Measurements from ENCODE around the gene TAOK1. TPM values are rescaled to one million over a fixed set of nuclear protein-coding genes. Genes with fewer than 3 reads are reported as not detected.
A peak's percentile ranks its signal among the peaks of the same experiment; 100 is the strongest.

Gene TAOK1
- total RNA-seq, 2 donors from 2014 or later, result 40.0 to 42.0 TPM

DNA sequence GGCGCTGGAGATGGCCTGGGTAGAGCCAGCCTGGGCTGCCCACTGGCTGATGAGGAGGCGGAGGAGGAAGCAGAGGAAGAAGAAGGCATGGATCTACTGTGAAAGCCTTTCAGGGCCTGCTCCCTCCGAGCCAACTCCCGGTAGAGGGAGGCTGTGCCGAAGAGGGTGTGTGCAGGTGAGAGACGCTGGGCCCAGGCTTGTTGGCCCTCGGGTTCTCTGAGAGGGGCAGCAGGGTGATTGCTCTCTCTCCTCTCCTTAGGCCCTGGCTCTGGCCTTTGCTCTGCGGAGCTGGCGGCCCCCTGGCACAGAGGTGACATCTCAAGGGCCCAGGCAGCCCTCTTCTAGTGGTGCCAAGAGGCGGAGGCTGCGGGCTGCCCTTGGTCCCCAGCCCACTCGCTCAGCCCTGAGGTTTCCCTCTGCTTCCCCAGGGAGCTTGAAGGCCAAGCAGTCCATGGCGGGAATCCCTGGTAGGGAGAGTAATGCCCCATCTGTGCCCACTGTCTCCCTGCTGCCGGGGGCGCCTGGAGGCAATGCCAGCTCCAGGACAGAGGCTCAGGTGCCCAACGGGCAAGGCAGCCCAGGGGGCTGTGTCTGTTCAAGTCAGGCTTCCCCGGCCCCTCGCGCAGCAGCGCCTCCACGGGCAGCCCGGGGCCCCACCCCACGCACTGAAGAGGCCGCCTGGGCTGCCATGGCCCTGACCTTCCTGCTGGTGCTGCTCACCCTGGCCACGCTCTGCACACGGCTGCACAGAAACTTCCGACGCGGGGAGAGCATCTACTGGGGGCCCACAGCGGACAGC is 181.9 kb downstream of the TAOK1 start:
- Mint-ChIP-seq H3K9me3 (no peaks in the 10 kb centered on the region), H3K27me3 (no peaks in the 10 kb centered on the region), H3K4me1 (peaks cover 9% of the 10 kb centered on the region), H3K4me3 (no peak overlapping the region), H3K36me3 (ENCODE audit: low read depth) (peaks cover 28% of the 10 kb centered on the region), H3K27ac (no peak overlapping the region)
- no peak for ATAC-seq (replicated peaks)

DNA sequence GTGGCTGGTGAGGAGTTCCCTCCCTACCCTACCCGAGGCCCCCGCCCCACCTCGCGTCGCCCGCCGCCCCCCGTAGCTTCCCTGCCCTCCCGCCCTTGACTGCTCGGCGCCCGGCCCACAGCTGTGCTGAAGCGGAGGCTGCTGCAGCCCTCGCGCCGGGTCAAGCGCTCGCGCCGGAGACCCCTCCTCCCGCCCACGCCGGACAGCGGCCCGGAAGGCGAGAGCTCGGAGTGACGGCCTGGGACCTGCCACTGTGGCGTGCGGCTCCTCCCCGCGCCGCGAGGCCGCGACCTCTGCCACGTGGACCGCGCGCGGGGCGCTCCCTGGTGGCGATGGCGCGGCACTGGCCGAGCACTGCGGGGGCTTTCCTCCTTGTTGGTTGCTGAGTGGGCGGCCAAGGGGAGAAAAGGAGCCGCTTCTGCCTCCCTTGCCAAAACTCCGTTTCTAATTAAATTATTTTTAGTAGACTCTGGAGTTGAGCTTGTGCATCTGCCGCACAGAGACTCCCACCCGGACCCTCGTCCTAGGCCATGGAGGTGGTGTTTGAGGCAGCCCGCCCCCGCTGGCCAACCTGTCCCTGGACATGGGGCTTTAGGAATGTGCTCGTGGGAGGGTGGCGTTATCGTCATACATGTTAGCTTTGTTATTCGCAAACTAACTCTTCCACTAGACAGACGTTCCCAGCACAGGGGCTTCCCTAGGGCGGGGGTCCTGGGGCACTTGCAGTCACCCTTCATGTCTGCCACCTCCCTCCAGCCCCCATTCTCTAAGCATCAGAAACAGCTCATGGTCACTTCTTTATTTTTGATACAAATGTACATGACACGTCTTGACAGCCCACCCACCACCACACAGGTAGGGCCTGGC is 182.8 kb downstream of the TAOK1 start:
- Mint-ChIP-seq H3K27me3 (no peaks in the 10 kb centered on the region), H3K4me3 (no peak overlapping the region), H3K36me3 (ENCODE audit: low read depth) (peaks cover 33% of the 10 kb centered on the region), H3K4me1 (peaks cover 9% of the 10 kb centered on the region), H3K9me3 (no peaks in the 10 kb centered on the region), H3K27ac (no peak overlapping the region)
- ATAC-seq (replicated peaks), result peak; percentile 13

DNA sequence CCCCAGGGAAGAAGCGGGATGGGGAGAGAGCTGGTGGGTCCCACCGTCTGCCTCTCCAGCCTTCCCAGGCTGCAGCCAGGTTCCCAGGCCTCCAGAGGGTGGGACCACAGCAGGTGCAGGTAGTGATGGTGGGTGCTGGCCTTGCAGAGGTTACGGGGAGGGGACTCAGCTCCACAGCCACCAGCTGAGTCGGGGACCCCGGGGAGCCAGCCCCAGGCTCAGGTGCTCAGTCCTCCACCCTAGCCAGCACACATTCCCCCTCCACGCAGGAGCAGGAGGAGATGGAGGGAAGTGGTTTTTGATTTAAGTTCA is 183.4 kb downstream of the TAOK1 start:
- Mint-ChIP-seq H3K36me3 (ENCODE audit: low read depth) (peaks cover 39% of the 10 kb centered on the region), H3K27ac (no peak overlapping the region), H3K9me3 (no peaks in the 10 kb centered on the region), H3K4me1 (peaks cover 9% of the 10 kb centered on the region), H3K4me3 (no peak overlapping the region), H3K27me3 (no peaks in the 10 kb centered on the region)
- no peak for ATAC-seq (replicated peaks)

DNA sequence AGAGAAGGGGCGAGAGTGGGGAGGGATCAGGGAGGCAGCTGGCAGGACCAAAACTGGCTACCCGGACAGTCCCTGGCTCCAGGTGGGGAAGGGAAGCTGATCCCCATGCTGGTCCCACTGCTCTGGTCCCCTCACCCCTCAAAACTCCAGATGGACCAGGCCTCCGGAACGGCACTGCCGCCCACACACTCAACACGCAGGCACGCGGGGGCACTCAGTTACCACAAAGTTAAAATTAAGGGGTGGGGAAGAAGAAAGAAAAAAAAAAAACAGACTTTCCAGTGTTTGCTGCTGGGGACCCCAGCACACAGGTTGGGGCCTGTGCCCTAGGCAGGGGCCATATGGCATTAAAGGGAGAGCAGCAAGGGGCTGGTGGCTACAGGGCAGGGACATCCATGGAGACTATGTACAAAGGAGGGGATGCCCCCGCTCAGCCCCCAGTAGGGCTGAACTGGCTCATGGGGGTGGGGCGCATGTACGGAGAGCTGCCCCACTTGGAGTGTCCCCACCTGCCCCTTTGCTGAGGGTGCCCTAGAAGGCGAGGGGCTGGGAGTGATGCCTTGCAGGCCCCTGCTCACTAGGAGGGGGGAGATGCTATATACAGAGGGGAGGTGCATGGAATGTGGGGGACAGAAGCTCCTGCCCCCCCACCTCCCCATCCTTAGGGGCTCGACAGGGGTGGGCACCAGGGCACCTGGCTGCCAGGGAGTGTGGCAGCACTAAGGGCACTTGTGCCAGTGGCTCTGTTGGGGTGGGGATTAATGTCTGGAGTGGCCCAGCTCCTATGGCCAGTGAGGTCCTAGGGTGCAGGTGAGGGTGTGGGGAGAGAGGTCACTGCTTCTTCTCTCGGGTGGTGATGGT is 183.9 kb downstream of the TAOK1 start:
- ATAC-seq (replicated peaks), result no peak
- H3K27ac Mint-ChIP-seq, result peak overlapping the region; percentile 12
- no peak overlapping the region for H3K4me3 Mint-ChIP-seq

DNA sequence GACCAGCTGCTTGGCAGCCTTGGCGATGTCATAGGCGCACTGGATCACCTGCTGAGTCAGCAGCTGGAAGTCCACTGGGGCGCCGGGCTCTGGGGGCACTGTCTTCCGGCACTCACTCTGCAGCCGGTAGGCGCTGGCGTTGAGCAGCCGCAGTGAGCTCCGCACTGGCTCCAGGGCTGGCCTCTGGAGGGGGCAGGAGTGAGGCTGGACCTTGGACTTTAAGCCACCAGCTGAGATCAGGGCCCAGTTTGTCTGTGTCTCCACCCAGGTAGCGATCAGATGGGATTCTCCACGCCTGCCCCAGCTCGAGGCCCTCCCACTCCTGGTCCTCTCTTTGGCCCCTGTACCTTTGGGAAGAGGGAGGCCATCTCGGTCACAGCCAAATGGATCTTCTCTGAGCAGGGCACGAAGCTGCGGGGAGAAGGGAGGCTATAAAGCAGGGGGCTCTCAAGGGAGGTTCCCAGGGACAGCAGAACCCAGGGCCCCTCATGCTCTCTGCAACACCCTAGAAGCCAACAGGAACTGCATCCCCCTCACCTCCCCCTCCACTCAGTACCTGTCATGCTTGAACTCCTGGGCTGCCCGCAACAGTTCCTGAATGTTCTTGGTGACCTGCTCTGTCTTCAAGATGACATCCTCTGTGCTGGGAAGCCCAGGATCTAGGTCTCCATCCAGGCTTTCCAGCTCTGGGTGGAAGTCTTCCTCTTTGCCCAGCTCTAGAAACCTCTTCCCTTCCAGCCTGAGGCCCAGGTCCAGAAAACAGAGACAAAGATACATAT is 184.8 kb downstream of the TAOK1 start:
- peaks cover 51% of the 10 kb centered on the region for H3K36me3 Mint-ChIP-seq (ENCODE audit: low read depth)
- H3K4me3 Mint-ChIP-seq, result no peak overlapping the region
- no peaks in the 10 kb centered on the region for H3K9me3 Mint-ChIP-seq
- ATAC-seq (replicated peaks), result no peak
- peak overlapping the region; percentile 12 for H3K27ac Mint-ChIP-seq
- no peaks in the 10 kb centered on the region for H3K27me3 Mint-ChIP-seq
- peaks cover 11% of the 10 kb centered on the region for H3K4me1 Mint-ChIP-seq

More for the DNA sequence above, 183.9 kb downstream of the TAOK1 start:
- Mint-ChIP-seq H3K27me3 (no peaks in the 10 kb centered on the region), H3K4me1 (peaks cover 9% of the 10 kb centered on the region), H3K9me3 (no peaks in the 10 kb centered on the region), H3K36me3 (ENCODE audit: low read depth) (peaks cover 43% of the 10 kb centered on the region)

GRCh38 chr17:29575511-29576213 is 185.5 kb downstream of the TAOK1 start:
- Mint-ChIP-seq H3K9me3 (no peaks in the 10 kb centered on the region), H3K27ac (no peak overlapping the region), H3K27me3 (no peaks in the 10 kb centered on the region), H3K4me1 (peaks cover 14% of the 10 kb centered on the region), H3K4me3 (no peak overlapping the region), H3K36me3 (ENCODE audit: low read depth) (peaks cover 59% of the 10 kb centered on the region)
- ATAC-seq (replicated peaks), result no peak

- Mint-ChIP-seq H3K36me3 (ENCODE audit: low read depth) (peaks cover 65% of the 10 kb centered on the region), H3K9me3 (no peaks in the 10 kb centered on the region), H3K4me3 (no peak overlapping the region), H3K27me3 (no peaks in the 10 kb centered on the region), H3K4me1 (peaks cover 9% of the 10 kb centered on the region), H3K27ac (no peak overlapping the region)
- ATAC-seq (replicated peaks), result no peak
These were observed 186.2 kb downstream of the TAOK1 start for GRCh38 chr17:29576214-29577000.

- peaks cover 9% of the 10 kb centered on the region for H3K4me1 Mint-ChIP-seq
- peaks cover 65% of the 10 kb centered on the region for H3K36me3 Mint-ChIP-seq (ENCODE audit: low read depth)
- H3K4me3 Mint-ChIP-seq, result no peak overlapping the region
- no peaks in the 10 kb centered on the region for H3K9me3 Mint-ChIP-seq
- H3K27ac Mint-ChIP-seq, result no peak overlapping the region
- ATAC-seq (replicated peaks), result no peak
- H3K27me3 Mint-ChIP-seq, result no peaks in the 10 kb centered on the region
These were observed 186.8 kb downstream of the TAOK1 start for GRCh38 chr17:29577001-29577370.

DNA sequence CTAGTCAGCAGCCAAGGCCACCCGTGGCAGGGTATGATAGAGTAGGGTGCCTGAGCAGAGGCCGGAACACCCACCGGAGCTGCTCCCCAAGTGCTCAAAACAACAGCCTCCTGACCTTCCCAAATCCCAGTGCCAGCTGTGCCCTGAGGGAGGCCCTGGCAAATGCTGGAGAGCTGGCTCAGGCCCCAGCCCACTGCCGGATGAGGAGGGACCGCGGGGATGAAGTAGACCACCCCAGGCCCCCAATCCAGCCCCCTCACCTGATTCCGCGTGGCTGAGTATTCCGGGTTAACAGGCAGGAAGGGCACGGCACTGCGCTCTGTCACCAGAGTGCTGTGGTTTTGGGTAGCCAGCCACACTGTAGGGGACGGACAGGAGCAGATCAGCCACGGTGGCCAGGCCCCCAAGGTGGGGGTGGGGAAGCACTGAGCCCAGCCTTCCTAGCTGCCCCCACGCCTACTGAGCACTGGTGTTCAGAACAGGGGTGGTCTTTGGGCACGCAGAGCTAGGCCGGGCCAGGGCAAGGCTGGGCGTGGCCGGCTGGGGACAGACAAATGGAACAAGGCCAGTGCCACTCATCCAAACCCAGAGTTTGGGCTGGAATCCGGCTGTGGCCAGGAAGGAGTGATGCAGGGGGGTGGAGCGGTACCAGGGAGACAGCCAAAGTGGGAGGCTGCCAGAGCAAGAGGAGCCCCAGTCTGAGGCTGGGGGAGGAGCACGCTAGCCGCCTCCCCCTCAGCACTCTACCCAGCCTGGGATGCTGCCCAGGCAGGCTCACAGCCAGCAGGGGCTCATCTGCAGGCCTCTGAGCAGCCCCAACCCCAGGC is 187.4 kb downstream of the TAOK1 start:
- H3K27ac Mint-ChIP-seq, result no peak overlapping the region
- peaks cover 71% of the 10 kb centered on the region for H3K36me3 Mint-ChIP-seq (ENCODE audit: low read depth)
- peaks cover 9% of the 10 kb centered on the region for H3K4me1 Mint-ChIP-seq
- H3K27me3 Mint-ChIP-seq, result no peaks in the 10 kb centered on the region
- no peaks in the 10 kb centered on the region for H3K9me3 Mint-ChIP-seq
- H3K4me3 Mint-ChIP-seq, result no peak overlapping the region
- ATAC-seq (replicated peaks), result no peak

- Mint-ChIP-seq H3K27ac (no peak overlapping the region), H3K4me1 (peaks cover 9% of the 10 kb centered on the region), H3K27me3 (no peaks in the 10 kb centered on the region), H3K36me3 (ENCODE audit: low read depth) (peaks cover 68% of the 10 kb centered on the region), H3K9me3 (no peaks in the 10 kb centered on the region), H3K4me3 (no peak overlapping the region)
- no peak for ATAC-seq (replicated peaks)
These were observed 188.7 kb downstream of the TAOK1 start for GRCh38 chr17:29578626-29579485.

DNA sequence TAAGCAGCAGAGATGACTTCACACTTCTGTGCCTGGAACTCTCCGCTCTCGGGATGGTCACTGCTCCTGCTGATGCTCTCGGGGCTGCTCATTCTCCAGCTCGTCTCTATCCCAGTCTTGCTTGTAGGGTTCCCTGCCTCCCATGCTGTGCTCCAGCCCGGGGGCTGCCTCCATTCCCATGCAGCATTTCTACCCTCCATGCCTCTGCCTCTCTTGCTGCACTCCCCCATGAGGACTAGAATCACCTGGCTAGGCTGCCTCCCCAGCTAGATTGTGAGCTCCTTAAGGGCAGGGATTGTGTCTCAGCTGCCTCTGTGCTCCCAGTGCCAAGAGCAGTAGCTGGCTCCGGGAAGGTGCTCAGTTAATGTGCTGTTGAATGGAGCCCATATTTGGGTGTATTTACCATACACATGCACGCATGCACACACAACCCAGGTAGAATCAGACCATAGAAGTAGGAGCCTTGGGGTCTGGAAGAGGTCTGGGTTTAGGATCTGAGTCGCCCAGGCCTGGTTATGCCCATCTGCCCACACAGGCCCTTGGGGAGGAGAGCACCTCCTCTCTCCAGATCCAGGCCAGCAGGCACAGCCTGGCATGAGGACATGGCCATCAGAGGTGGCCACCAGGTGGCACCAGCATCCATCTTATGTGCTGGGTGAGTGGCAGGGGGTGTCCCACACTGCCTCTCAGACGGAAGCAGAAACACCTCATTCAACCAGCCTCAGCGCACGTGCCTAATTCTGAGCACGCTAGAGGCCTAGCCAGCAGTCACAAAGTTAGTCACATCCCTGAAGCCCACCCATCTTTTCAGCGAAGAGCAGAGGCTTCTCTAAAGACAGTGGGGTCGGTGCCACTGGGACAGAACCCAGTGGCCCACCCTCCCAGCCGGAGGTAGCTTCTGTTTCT is 190.0 kb downstream of the TAOK1 start:
- Mint-ChIP-seq H3K36me3 (ENCODE audit: low read depth) (peaks cover 57% of the 10 kb centered on the region), H3K4me1 (peaks cover 9% of the 10 kb centered on the region), H3K27ac (peak overlapping the region; percentile 83), H3K4me3 (peak overlapping the region; percentile 42), H3K9me3 (no peaks in the 10 kb centered on the region), H3K27me3 (no peaks in the 10 kb centered on the region)
- peak; percentile 99 for ATAC-seq (replicated peaks)

All from activated T-helper 17 cell treated with anti-CD3 and anti-CD28 coated beads, Interleukin-2, amount 50 U/mL, for 72 hours (primary cell).